GM12875 (cell line): ENCODE data around the gene RASAL2.
"Not testable (repeated sequence)": the region's sequence is repeated elsewhere in the genome, so short reads cannot be mapped to it uniquely, and the experiment has no call there.

Experiments used
- H3K4me3 ChIP-seq: one replicate; pipeline ENCODE4 v1.5.1; 2011; ENCODE audit warnings: low read depth, low read length, control low read depth
- TF ChIP-seq, protein P1 (sequence below): IDR thresholded peaks from 2 replicates; pipeline ENCODE4 v1.5.1; 2011; ENCODE audit warnings: low read depth, mild to moderate bottlenecking, control low read depth, inconsistent platforms, low read length, moderate library complexity, borderline replicate concordance; ENCODE audit not compliant: insufficient read depth

The RASAL2 gene

GRCh38 chr1:178376008-178376407 is 282.1 kb downstream of the RASAL2 start:
- TF ChIP-seq, protein P1, sequence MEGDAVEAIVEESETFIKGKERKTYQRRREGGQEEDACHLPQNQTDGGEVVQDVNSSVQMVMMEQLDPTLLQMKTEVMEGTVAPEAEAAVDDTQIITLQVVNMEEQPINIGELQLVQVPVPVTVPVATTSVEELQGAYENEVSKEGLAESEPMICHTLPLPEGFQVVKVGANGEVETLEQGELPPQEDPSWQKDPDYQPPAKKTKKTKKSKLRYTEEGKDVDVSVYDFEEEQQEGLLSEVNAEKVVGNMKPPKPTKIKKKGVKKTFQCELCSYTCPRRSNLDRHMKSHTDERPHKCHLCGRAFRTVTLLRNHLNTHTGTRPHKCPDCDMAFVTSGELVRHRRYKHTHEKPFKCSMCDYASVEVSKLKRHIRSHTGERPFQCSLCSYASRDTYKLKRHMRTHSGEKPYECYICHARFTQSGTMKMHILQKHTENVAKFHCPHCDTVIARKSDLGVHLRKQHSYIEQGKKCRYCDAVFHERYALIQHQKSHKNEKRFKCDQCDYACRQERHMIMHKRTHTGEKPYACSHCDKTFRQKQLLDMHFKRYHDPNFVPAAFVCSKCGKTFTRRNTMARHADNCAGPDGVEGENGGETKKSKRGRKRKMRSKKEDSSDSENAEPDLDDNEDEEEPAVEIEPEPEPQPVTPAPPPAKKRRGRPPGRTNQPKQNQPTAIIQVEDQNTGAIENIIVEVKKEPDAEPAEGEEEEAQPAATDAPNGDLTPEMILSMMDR = no peak
- no peak overlapping the region for H3K4me3 ChIP-seq

- no peak overlapping the region for H3K4me3 ChIP-seq
- TF ChIP-seq, protein P1 = peak; percentile 21; the same call in 1 of the 2 replicates
Observed at GRCh38 chr1:178379807-178380206, 285.9 kb downstream of the RASAL2 start.

DNA sequence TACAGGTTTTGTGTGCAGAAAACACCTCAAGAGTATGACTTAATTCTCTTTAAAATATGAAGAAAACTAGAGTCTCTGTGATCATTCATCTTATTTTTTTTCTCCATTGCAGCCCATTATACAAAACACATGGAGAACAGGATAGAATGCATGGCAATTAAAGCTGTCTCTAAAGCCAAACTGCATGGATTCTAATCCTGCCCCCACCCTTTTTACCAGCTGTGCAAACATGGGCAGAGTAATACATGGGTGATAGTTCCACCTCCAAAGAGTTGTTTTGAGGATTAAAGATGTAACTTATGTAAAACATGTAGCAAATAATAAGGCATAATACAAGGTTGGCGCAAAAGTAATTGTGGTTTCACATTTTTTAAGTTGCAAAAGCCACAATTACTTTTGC is 288.5 kb downstream of the RASAL2 start:
- TF ChIP-seq, protein P1 = no peak
- H3K4me3 ChIP-seq = no peak overlapping the region

GRCh38 chr1:178385662-178386061 is 291.8 kb downstream of the RASAL2 start:
- no peak overlapping the region for H3K4me3 ChIP-seq
- TF ChIP-seq, protein P1 = no peak

- TF ChIP-seq, protein P1 = no peak
- H3K4me3 ChIP-seq = no peak overlapping the region
Observed at GRCh38 chr1:178388418-178389145, 294.7 kb downstream of the RASAL2 start.

DNA sequence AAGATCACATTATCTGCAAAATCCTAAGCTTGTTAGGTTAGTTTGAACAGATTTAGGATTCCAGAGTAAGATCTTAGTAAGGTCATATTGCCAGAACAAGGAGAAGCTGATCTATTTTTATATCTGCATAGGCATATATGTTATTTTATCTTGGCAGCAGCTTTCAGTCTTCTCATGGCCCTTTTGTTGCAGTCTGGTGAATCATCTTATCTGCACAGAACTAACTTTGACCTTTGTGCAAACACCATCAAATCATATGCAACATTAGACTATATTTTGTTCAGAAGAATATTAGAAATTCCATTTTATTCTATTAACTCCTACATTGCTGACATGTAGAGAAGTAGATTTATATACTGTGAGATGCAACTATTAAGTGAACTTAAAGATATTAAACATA is 295.5 kb downstream of the RASAL2 start:
- H3K4me3 ChIP-seq = no peak overlapping the region
- TF ChIP-seq, protein P1 = no peak

GRCh38 chr1:178390280-178390679 is 296.4 kb downstream of the RASAL2 start:
- not testable (repeated sequence) for H3K4me3 ChIP-seq
